Loucy (cell line): ENCODE results near the gene FAM107B.

Source experiments
- H2AFZ ChIP-seq: fragments of 200-600 bp; sonication (generic); 2 replicates; pipeline ENCODE4 v1.6.0; 2016; ENCODE audit warnings: antibody characterized with exemption, mild to moderate bottlenecking, low read length, moderate library complexity
- H3F3A ChIP-seq: fragments of 200-600 bp; 2 replicates; pipeline ENCODE4 v1.6.0; 2016; ENCODE audit warnings: antibody characterized with exemption, low read depth, mild to moderate bottlenecking
- H3K27me3 ChIP-seq: fragments of 200-600 bp; sonication (generic); 2 replicates; pipeline ENCODE4 v1.6.1; 2014; ENCODE audit warnings: low read length, mild to moderate bottlenecking; ENCODE audit not compliant: insufficient read depth, poor library complexity, severe bottlenecking
- H3K36me3 ChIP-seq: fragments of 200-600 bp; sonication (generic); 2 replicates; pipeline ENCODE4 v1.6.1; 2016; ENCODE audit warnings: low read length; ENCODE audit not compliant: insufficient read depth
- H3K4me1 ChIP-seq: fragments of 200-600 bp; sonication (generic); 2 replicates; pipeline ENCODE4 v1.5.1; 2014; ENCODE audit warnings: low read length, mild to moderate bottlenecking; ENCODE audit not compliant: insufficient read depth, poor library complexity, severe bottlenecking
- H3K4me2 ChIP-seq: fragments of 200-600 bp; sonication (generic); 2 replicates; pipeline ENCODE4 v1.6.0; 2014; ENCODE audit warnings: antibody characterized with exemption, low read length, low read depth, mild to moderate bottlenecking; ENCODE audit not compliant: poor library complexity, severe bottlenecking
- H3K4me3 ChIP-seq: fragments of 200-600 bp; sonication (generic); 2 replicates; pipeline ENCODE4 v1.5.1; 2014; ENCODE audit warnings: low read length, mild to moderate bottlenecking, mixed read lengths; ENCODE audit not compliant: poor library complexity, severe bottlenecking
- H3K79me2 ChIP-seq: fragments of 200-600 bp; sonication (generic); 2 replicates; pipeline ENCODE4 v1.6.1; 2014; ENCODE audit warnings: low read length; ENCODE audit not compliant: insufficient read depth
- H3K9ac ChIP-seq: fragments of 200-600 bp; sonication (generic); 2 replicates; pipeline ENCODE4 v1.6.0; 2014; ENCODE audit warnings: mild to moderate bottlenecking, low read depth, low read length, moderate library complexity; ENCODE audit not compliant: poor library complexity, severe bottlenecking
- H3K9me2 ChIP-seq: fragments of 200-600 bp; sonication (generic); replicated peaks from 2 replicates; pipeline ENCODE4 v1.6.1; 2016; ENCODE audit warnings: low read depth, low read length, mixed read lengths
- H3K9me3 ChIP-seq: fragments of 200-600 bp; sonication (generic); 2 replicates; pipeline ENCODE4 v1.6.1; 2014; ENCODE audit warnings: mild to moderate bottlenecking, antibody characterized with exemption, low read length, low read depth; ENCODE audit not compliant: insufficient read depth
- H4K20me1 ChIP-seq: fragments of 200-600 bp; sonication (generic); 2 replicates; pipeline ENCODE4 v1.6.0; 2014; ENCODE audit warnings: antibody characterized with exemption, low read length, mild to moderate bottlenecking; ENCODE audit not compliant: insufficient read depth, poor library complexity, severe bottlenecking
- EZH2phosphoT487 ChIP-seq: fragments of 200-600 bp; IDR thresholded peaks from 2 replicates; pipeline ENCODE4 v1.6.1; 2018; ENCODE audit warnings: antibody characterized with exemption, mild to moderate bottlenecking, moderate library complexity, borderline replicate concordance
- TF ChIP-seq, protein P1 (sequence below): fragments of 200-600 bp; sonication (generic); conservative IDR thresholded peaks from 2 replicates; pipeline ENCODE4 v1.5.1; 2014; ENCODE audit warnings: mild to moderate bottlenecking, antibody characterized with exemption, low read length

Gene FAM107B

GRCh38 chr10:14665865-14666857 lies 108.5 kb downstream of the FAM107B start:
- no peaks in the 10 kb centered on the region for H4K20me1 ChIP-seq
- no peaks in the 10 kb centered on the region; the same call in 1 of the 2 replicates for H3K9me3 ChIP-seq
- H3K4me3 ChIP-seq: no peak overlapping the region
- no peak overlapping the region for H3K9ac ChIP-seq
- H3K9me2 ChIP-seq: no peaks in the 10 kb centered on the region
- no peak overlapping the region for H2AFZ ChIP-seq
- TF ChIP-seq EZH2phosphoT487: no peak
- TF ChIP-seq, protein P1, sequence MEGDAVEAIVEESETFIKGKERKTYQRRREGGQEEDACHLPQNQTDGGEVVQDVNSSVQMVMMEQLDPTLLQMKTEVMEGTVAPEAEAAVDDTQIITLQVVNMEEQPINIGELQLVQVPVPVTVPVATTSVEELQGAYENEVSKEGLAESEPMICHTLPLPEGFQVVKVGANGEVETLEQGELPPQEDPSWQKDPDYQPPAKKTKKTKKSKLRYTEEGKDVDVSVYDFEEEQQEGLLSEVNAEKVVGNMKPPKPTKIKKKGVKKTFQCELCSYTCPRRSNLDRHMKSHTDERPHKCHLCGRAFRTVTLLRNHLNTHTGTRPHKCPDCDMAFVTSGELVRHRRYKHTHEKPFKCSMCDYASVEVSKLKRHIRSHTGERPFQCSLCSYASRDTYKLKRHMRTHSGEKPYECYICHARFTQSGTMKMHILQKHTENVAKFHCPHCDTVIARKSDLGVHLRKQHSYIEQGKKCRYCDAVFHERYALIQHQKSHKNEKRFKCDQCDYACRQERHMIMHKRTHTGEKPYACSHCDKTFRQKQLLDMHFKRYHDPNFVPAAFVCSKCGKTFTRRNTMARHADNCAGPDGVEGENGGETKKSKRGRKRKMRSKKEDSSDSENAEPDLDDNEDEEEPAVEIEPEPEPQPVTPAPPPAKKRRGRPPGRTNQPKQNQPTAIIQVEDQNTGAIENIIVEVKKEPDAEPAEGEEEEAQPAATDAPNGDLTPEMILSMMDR: no peak
- H3K4me1 ChIP-seq: no peaks in the 10 kb centered on the region
- H3K27me3 ChIP-seq: no peaks in the 10 kb centered on the region
- no peak overlapping the region for H3K4me2 ChIP-seq
- H3F3A ChIP-seq: no peaks in the 10 kb centered on the region
- H3K79me2 ChIP-seq: no peaks in the 10 kb centered on the region
- no peaks in the 10 kb centered on the region for H3K36me3 ChIP-seq

- Histone ChIP-seq H3F3A (no peaks in the 10 kb centered on the region), H3K9ac (no peak overlapping the region), H2AFZ (no peak overlapping the region), H3K79me2 (no peaks in the 10 kb centered on the region), H3K9me3 (no peaks in the 10 kb centered on the region; the same call in 1 of the 2 replicates), H4K20me1 (no peaks in the 10 kb centered on the region), H3K4me1 (peaks cover 3% of the 10 kb centered on the region), H3K4me2 (no peak overlapping the region), H3K9me2 (no peaks in the 10 kb centered on the region), H3K36me3 (no peaks in the 10 kb centered on the region), H3K4me3 (no peak overlapping the region), H3K27me3 (no peaks in the 10 kb centered on the region)
- TF ChIP-seq, protein P1: no peak
- TF ChIP-seq EZH2phosphoT487: no peak
These were observed 109.4 kb downstream of the FAM107B start for GRCh38 chr10:14665304-14665703.

DNA sequence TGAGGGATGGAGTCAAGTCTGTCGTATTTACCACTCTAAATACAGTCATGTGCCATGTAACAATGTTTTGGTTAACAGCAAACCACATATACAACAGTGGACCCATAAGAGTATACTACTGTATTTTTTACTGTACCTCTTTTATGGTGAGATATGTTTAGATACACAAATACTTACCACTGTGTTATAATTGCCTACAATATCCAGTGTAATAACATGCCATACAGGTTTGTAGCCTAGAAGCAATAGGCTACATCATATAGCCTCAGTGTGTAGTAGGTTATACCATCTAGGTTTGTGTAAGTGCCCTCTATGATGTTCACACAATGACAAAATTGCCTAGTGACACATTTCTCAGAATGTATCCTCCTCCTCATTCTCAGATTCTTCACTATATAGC lies 110.4 kb downstream of the FAM107B start:
- H3F3A ChIP-seq: no peaks in the 10 kb centered on the region
- no peaks in the 10 kb centered on the region for H4K20me1 ChIP-seq
- TF ChIP-seq, protein P1: no peak
- TF ChIP-seq EZH2phosphoT487: no peak
- no peaks in the 10 kb centered on the region; the same call in 1 of the 2 replicates for H3K9me3 ChIP-seq
- H3K27me3 ChIP-seq: no peaks in the 10 kb centered on the region
- no peaks in the 10 kb centered on the region for H3K9me2 ChIP-seq
- no peak overlapping the region for H2AFZ ChIP-seq
- no peak overlapping the region for H3K4me3 ChIP-seq
- H3K79me2 ChIP-seq: no peaks in the 10 kb centered on the region
- no peak overlapping the region for H3K4me2 ChIP-seq
- H3K4me1 ChIP-seq: peaks cover 7% of the 10 kb centered on the region
- H3K36me3 ChIP-seq: no peaks in the 10 kb centered on the region
- H3K9ac ChIP-seq: no peak overlapping the region
